IMR-90 (cell line): Measurements from ENCODE around the gene UTF1. TPM values are rescaled to one million over a fixed set of nuclear protein-coding genes. Genes with fewer than 3 reads are reported as not detected.

Experiments
- ATAC-seq: fragments of 200-7000 bp; cut with Tn5 transposase; 2 replicates; pipeline ENCODE4 v1.9.1; 2020; ENCODE audit warnings: low read depth, mild to moderate bottlenecking, moderate library complexity
- BruUV-seq: library from RNA; stranded (reverse); fragments of 400-500 nt; replicated peaks from 2 replicates; lab custom pipeline; 2021; lab: Mats Ljungman, UMichigan
- CTCF ChIA-PET: fragments of 300-600 bp; formaldehyde crosslinking; extraction: SDS; loops from one replicate; lab custom pipeline; 2021; ENCODE audit warnings: antibody characterized with exemption; lab: Yijun Ruan, JAX
- POLR2A ChIA-PET: fragments of 300-600 bp; sonication (Branson Sonifier 250); formaldehyde crosslinking; loops from one replicate; lab custom pipeline; 2022; ENCODE audit warnings: antibody characterized with exemption; ENCODE audit not compliant: unreplicated experiment; lab: Charles Lee
- DNase-seq: peaks from one replicate; pipeline ENCODE4 v3.0.0; 2013
- H2AFZ ChIP-seq: replicated peaks from 2 replicates; pipeline ENCODE3; 2013; ENCODE audit warnings: low read length, mild to moderate bottlenecking; ENCODE audit not compliant: poor library complexity
- H2AK5ac ChIP-seq: 2 replicates; pipeline ENCODE4 v1.6.1; 2013; ENCODE audit warnings: low read depth, low read length, inconsistent platforms
- H2AK9ac ChIP-seq: replicated peaks from 2 replicates; pipeline ENCODE3; 2013; ENCODE audit warnings: mild to moderate bottlenecking, low read depth, low read length, moderate library complexity; ENCODE audit not compliant: poor library complexity
- H2BK120ac ChIP-seq: 2 replicates; pipeline ENCODE4 v1.6.1; 2013; ENCODE audit warnings: low read depth, low read length, inconsistent platforms
- H2BK15ac ChIP-seq: 3 replicates; pipeline ENCODE4 v1.6.1; 2013; ENCODE audit warnings: low read depth, low read length, inconsistent platforms
- H2BK20ac ChIP-seq: 2 replicates; pipeline ENCODE4 v1.6.1; 2013; ENCODE audit warnings: low read depth, mild to moderate bottlenecking, inconsistent platforms, low read length, moderate library complexity
- H2BK5ac ChIP-seq: 2 replicates; pipeline ENCODE4 v1.6.1; 2013; ENCODE audit warnings: mild to moderate bottlenecking, low read depth, low read length, inconsistent platforms; ENCODE audit not compliant: poor library complexity, severe bottlenecking
- H3K14ac ChIP-seq: replicated peaks from 2 replicates; pipeline ENCODE4 v1.6.1; 2013; ENCODE audit warnings: low read depth, low read length, inconsistent platforms
- H3K18ac ChIP-seq: 2 replicates; pipeline ENCODE4 v1.6.1; 2013; ENCODE audit warnings: low read depth, low read length, control low read depth
- H3K23ac ChIP-seq: 2 replicates; pipeline ENCODE4 v1.6.1; 2013; ENCODE audit warnings: low read depth, low read length, inconsistent platforms
- H3K27ac ChIP-seq: 2 replicates; pipeline ENCODE4 v1.5.1; 2013; ENCODE audit warnings: mild to moderate bottlenecking, control low read depth, low read length; ENCODE audit not compliant: insufficient read depth
- H3K27me3 ChIP-seq: 2 replicates; pipeline ENCODE4 v1.6.1; 2013; ENCODE audit warnings: low read length; ENCODE audit not compliant: control insufficient read depth, insufficient read depth
- H3K36me3 ChIP-seq: 2 replicates; pipeline ENCODE4 v1.6.1; 2013; ENCODE audit warnings: low read length, mixed read lengths; ENCODE audit not compliant: control insufficient read depth, insufficient read depth
- H3K4ac ChIP-seq: 2 replicates; pipeline ENCODE4 v1.6.1; 2013; ENCODE audit warnings: low read depth, low read length, inconsistent platforms
- H3K4me1 ChIP-seq: 2 replicates; pipeline ENCODE4 v1.6.1; 2013; ENCODE audit warnings: low read length, mixed read lengths; ENCODE audit not compliant: control insufficient read depth, insufficient read depth
- H3K4me2 ChIP-seq: 2 replicates; pipeline ENCODE4 v1.6.1; 2013; ENCODE audit warnings: low read depth, mild to moderate bottlenecking, control low read depth, low read length, moderate library complexity
- H3K4me3 ChIP-seq: 2 replicates; pipeline ENCODE4 v1.5.1; 2013; ENCODE audit warnings: low read depth, mild to moderate bottlenecking, control low read depth, low read length, moderate library complexity; ENCODE audit not compliant: insufficient read depth
- H3K56ac ChIP-seq: 2 replicates; pipeline ENCODE4 v1.6.1; 2013; ENCODE audit warnings: low read length, inconsistent platforms; ENCODE audit not compliant: insufficient read depth; ENCODE audit errors: extremely low read depth
- H3K79me1 ChIP-seq, 2 experiments: 2 replicates each; pipeline ENCODE4 v1.6.1; 2013; ENCODE audit warnings: low read length in 2 of 2, inconsistent platforms in 1 of 2, low read depth in 1 of 2
- H3K9ac ChIP-seq: 2 replicates; pipeline ENCODE4 v1.6.1; 2013; ENCODE audit warnings: low read depth, low read length, control low read depth
- H3K9me1 ChIP-seq: 2 replicates; pipeline ENCODE4 v1.6.1; 2013; ENCODE audit warnings: low read length, inconsistent platforms; ENCODE audit not compliant: insufficient read depth
- H3K9me3 ChIP-seq: 2 replicates; pipeline ENCODE4 v1.6.1; 2013; ENCODE audit warnings: low read length; ENCODE audit not compliant: control insufficient read depth, insufficient read depth
- H4K20me1 ChIP-seq: 2 replicates; pipeline ENCODE4 v1.6.1; 2013; ENCODE audit warnings: low read length, inconsistent platforms; ENCODE audit not compliant: insufficient read depth
- H4K5ac ChIP-seq: 2 replicates; pipeline ENCODE4 v1.6.1; 2013; ENCODE audit warnings: mild to moderate bottlenecking, low read depth, low read length, control low read depth
- H4K8ac ChIP-seq, 2 experiments: 2 replicates each; pipeline ENCODE4 v1.6.1; 2013; ENCODE audit warnings: low read depth in 2 of 2, low read length in 2 of 2, control low read depth in 1 of 2, inconsistent platforms in 1 of 2
- H4K91ac ChIP-seq: 2 replicates; pipeline ENCODE4 v1.6.1; 2013; ENCODE audit warnings: low read depth, low read length, inconsistent platforms; ENCODE audit not compliant: insufficient read depth
- BHLHE40 ChIP-seq: fragments of 150-350 bp; IDR thresholded peaks from 2 replicates; pipeline ENCODE4 v1.6.1; 2016; ENCODE audit warnings: mild to moderate bottlenecking, low read depth, low read length
- CHD1 ChIP-seq: IDR thresholded peaks from 2 replicates; pipeline ENCODE4 v1.6.1; 2012; ENCODE audit warnings: low read depth, low read length, improper control_type of control experiment
- CTCF ChIP-seq: conservative IDR thresholded peaks from 2 replicates; pipeline ENCODE4 v1.5.1; 2012; ENCODE audit warnings: mild to moderate bottlenecking, low read depth, low read length, improper control_type of control experiment
- FOS ChIP-seq: fragments of 150-350 bp; IDR thresholded peaks from 2 replicates; pipeline ENCODE4 v1.6.1; 2016; ENCODE audit warnings: low read depth, low read length
- MAFK ChIP-seq: IDR thresholded peaks from 2 replicates; pipeline ENCODE4 v1.6.1; 2012; ENCODE audit warnings: low read depth, low read length, improper control_type of control experiment
- MXI1 ChIP-seq: IDR thresholded peaks from 2 replicates; pipeline ENCODE4 v1.6.1; 2012; ENCODE audit warnings: low read depth, mild to moderate bottlenecking, low read length, moderate library complexity, borderline replicate concordance
- NFE2L2 ChIP-seq: fragments of 150-350 bp; IDR thresholded peaks from 2 replicates; pipeline ENCODE4 v1.6.1; 2016; ENCODE audit warnings: low read depth, mild to moderate bottlenecking, low read length
- POLR2A ChIP-seq: IDR thresholded peaks from 2 replicates; pipeline ENCODE4 v1.6.1; 2012; ENCODE audit warnings: mild to moderate bottlenecking, low read depth, low read length
- RAD21 ChIP-seq: IDR thresholded peaks from 2 replicates; pipeline ENCODE4 v1.6.1; 2012; ENCODE audit warnings: low read length, improper control_type of control experiment
- RFX5 ChIP-seq: IDR thresholded peaks from 2 replicates; pipeline ENCODE4 v1.8.0; 2012; ENCODE audit warnings: low read depth, mild to moderate bottlenecking, low read length, moderate library complexity
- SMC3 ChIP-seq: fragments of 150-350 bp; IDR thresholded peaks from 2 replicates; pipeline ENCODE4 v1.6.1; 2016; ENCODE audit warnings: low read depth, mild to moderate bottlenecking, antibody characterized with exemption, low read length, moderate library complexity
- USF2 ChIP-seq: fragments of 150-350 bp; IDR thresholded peaks from 2 replicates; pipeline ENCODE4 v1.6.1; 2017; ENCODE audit warnings: mild to moderate bottlenecking, antibody characterized with exemption, low read length, low read depth
- WGBS, 2 experiments: methylation state at CpG; one replicate each; pipeline versions ENCODE4 v1.1.5 to v1.1.7; 2013; ENCODE audit warnings: missing lambda C conversion rate in 2 of 2; ENCODE audit not compliant: insufficient read length in 1 of 2; ENCODE audit errors: extremely low coverage in 2 of 2; 5-methylcytosine and 5-hydroxymethylcytosine counted together
- dilution Hi-C: fragments of 300-500 bp; cut with HindIII; formaldehyde crosslinking; loops from one replicate; pipeline ENCODE4 v1.14.3; 2018; ENCODE audit warnings: low sequenced_read_pairs; ENCODE audit not compliant: unreplicated experiment
- in situ Hi-C: fragments of 300-500 bp; cut with MboI; formaldehyde crosslinking; loops from 3 replicates; pipeline ENCODE4 v1.14.3; 2019; ENCODE audit warnings: low sequenced_read_pairs, inconsistent platforms, mixed read lengths
- intact Hi-C: fragments of 100-400 bp; cut with micrococcal nuclease; formaldehyde crosslinking; loops from 2 replicates; pipeline ENCODE4 v1.10.0; 2022
- polyA plus RNA-seq, 3 experiments: library from polyadenylated mRNA; depleted of rRNA; stranded (reverse); fragments of >200 nt; gene quantifications; 2 replicates each; pipeline ENCODE4 v1.2.3, GENCODE V29; 2012; ENCODE audit warnings: low replicate concordance in 1 of 3
- total RNA-seq: library from RNA; depleted of rRNA; stranded (reverse); fragments of >200 nt; gene quantifications from 2 replicates; pipeline ENCODE4 v1.2.3, GENCODE V29; 2012

The UTF1 gene
- total and polyA plus RNA-seq, 2 of the 4 experiments (the other 2 are of a cell fraction) = not detected

- Histone ChIP-seq H2AK9ac (peak overlapping the region; percentile 28), H2BK15ac (no peak overlapping the region), H3K79me1 (peaks cover 0 to 1% of the 10 kb centered on the region in 2 experiments; a peak in 1 of 4 replicates), H3K9me3 (no peaks in the 10 kb centered on the region), H3K9me1 (no peaks in the 10 kb centered on the region), H2BK20ac (no peak overlapping the region), H2BK120ac (no peak overlapping the region), H4K20me1 (0 out of 2 replicates have a peak, but pooled peaks cover 1% of the 10 kb centered on the region), H3K23ac (no peak overlapping the region), H2BK5ac (no peak overlapping the region), H3K36me3 (peaks cover 4% of the 10 kb centered on the region; the same call in 1 of the 2 replicates), H4K5ac (no peak overlapping the region), H2AK5ac (no peak overlapping the region), H3K27me3 (peaks cover 9% of the 10 kb centered on the region), H3K27ac (no peak overlapping the region), H3K4me3 (no peak overlapping the region), H3K4ac (no peak overlapping the region), H4K91ac (no peak overlapping the region), H3K4me2 (no peak overlapping the region), H3K56ac (no peak overlapping the region), H2AFZ (no peak overlapping the region), H3K4me1 (peaks cover 3% of the 10 kb centered on the region; the same call in 1 of the 2 replicates), H4K8ac (no peak overlapping the region), H3K14ac (no peak overlapping the region), H3K18ac (no peak overlapping the region), H3K9ac (no peak overlapping the region)
- ChIA-PET POLR2A (no interaction called here), CTCF (no interaction called here)
- whole genome bisulfite sequencing, 2 experiments = 89% methylated on average over 12 of the region's 25 CpGs; no CpG with 5 or more reads in 1 of the 2 experiments
- BruUV-seq = no TSS peak
- in situ Hi-C loops = loop anchor here (25.0 kb wide), 1 partner anchor 611 kb away; no protein-coding TSS in a partner anchor
- no peak for TF ChIP-seq SMC3
- no peak for TF ChIP-seq BHLHE40
- no peak for TF ChIP-seq USF2
- no peak for TF ChIP-seq CHD1
- TF ChIP-seq RFX5 = no peak
- TF ChIP-seq FOS = no peak
- TF ChIP-seq MXI1 = no peak
- no peak for TF ChIP-seq MAFK
- TF ChIP-seq NFE2L2 = no peak
- no peak for TF ChIP-seq POLR2A
- TF ChIP-seq RAD21 = no peak
- no peak for TF ChIP-seq CTCF
- no peak for ATAC-seq
- intact Hi-C loops = no loop called here
- no peak for DNase-seq
- dilution Hi-C loops = no loop called here
These were observed 43.0 kb downstream of the UTF1 start for GRCh38 chr10:133272964-133273420.
